CD4-positive, alpha-beta T cell treated with Interleukin-12 subunit alpha and Interleukin-12 subunit beta, for 1 hour (primary cell): ENCODE data around the gene BEND3.
"Not testable (repeated sequence)": the region's sequence is repeated elsewhere in the genome, so short reads cannot be mapped to it uniquely, and the experiment has no call there.

Experiments
- DNase-seq: peaks from one replicate; pipeline ENCODE4 v3.0.0-alpha.2; 2020

Gene BEND3

DNA sequence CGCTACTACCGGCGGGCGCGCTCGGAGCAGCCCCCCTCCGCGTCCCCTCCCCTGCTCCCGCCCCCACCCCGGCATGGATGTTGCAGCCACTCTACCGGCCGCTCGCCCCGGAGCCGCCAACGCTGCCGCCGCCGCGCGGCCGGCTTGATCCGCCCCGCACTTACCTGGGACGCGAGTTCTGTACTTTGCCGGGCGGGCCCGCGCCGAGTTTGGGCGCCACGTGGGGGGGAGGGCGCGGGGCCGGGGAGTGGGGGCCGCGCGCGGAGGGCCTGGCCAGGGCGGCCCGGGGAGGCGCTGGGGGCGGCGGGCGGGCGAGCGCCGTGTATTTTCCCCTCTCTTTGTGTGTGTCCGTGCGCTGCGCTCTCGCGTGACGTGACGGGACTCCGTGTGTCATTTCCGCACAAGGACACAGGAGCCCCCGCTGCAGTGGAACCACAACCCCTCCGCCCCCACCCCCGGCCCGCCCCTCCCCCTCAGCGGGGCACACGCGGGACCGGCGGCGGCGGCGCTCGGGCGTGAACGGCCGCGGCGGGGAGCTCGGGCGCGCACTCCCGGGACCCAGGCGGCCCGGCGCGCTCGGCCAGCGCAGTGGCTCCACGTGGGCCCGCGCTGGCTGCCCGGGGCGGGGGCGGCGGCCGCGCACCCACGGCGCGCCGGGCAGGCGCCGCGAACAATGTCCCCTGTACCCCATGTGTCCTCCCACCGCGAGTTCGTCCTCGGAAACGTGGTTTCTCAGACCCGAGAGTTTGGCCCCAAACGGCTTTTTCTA, at the start of gene BEND3:
TSS of gene BEND3 (minus strand) at position 590 of the 769 bp plus-strand sequence. CDS start 16,230 bp downstream, outside the sequence.
- peak; percentile 60 for DNase-seq

DNA sequence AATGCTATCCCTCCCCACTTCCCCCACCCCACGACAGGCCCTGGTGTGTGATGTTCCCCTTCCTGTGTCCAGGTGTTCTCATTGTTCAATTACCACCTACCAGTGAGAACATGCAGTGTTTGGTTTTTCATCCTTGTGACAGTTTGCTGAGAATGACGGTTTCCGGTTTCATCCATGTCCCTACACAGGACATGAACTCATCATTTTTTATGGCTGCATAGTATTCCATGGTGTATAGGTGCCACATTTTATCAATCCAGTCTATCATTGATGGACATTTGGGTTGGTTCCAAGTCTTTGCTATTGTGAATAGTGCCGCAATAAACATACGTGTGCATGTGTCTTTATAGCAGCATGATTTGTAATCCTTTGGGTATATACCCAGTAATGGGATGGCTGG, 49.0 kb upstream of the BEND3 start:
- DNase-seq = not testable (repeated sequence)

DNA sequence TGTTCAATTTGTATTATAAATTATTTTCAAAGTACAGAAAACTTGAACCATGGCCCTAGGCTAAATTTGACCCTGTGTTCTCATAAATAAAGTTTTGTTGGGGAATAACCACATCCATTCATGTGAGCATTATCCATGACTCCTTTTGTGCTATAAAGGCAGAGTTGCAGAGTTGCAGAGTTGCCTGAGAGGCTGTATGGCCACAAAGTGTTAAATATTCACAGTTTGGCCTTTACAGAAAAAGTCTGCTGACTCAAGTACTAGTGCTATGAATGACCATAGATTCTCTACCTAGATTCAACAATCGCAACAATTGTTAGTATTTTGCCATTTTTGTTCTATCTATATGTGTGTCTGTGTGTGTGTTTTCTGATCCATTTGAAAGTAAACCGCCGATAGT, 46.2 kb upstream of the BEND3 start:
- DNase-seq = no peak

DNA sequence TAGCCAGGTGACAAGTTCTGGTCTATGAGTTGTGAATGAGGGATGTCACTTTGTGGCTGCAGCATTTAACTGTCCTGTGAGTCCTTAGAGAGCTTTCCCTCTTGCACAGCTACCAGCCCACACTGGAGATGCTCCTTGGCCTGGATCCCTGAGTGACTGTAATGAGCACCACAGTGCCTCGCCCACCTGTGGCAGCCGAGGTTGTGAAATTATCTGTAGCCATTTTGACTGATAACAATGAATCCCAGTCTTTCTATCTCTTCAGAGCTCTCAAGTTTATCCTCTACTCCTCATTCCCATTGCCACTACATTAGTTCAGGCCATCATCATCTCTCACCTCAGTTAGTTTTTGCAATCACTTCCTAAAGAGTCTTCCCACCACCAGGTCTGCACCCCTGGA, 41.3 kb upstream of the BEND3 start:
- DNase-seq = no peak

DNA sequence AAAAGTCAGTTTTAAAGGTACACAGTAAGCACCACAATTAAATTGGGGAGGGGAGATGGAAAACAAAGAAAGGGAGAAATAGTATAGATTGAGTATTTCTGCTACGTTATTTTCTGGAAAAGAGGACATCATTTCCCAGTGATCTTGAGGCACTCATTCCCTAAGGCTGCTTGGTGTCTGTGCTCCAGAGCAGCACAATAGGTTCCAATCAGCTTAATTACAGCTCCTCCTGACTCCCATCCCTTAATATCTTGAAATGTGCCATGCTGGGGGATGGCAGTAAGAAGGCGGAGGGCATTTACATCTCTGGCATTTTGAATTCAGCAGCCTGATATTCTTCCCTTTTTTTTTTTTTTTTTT, 39.5 kb upstream of the BEND3 start:
- DNase-seq = no peak

DNA sequence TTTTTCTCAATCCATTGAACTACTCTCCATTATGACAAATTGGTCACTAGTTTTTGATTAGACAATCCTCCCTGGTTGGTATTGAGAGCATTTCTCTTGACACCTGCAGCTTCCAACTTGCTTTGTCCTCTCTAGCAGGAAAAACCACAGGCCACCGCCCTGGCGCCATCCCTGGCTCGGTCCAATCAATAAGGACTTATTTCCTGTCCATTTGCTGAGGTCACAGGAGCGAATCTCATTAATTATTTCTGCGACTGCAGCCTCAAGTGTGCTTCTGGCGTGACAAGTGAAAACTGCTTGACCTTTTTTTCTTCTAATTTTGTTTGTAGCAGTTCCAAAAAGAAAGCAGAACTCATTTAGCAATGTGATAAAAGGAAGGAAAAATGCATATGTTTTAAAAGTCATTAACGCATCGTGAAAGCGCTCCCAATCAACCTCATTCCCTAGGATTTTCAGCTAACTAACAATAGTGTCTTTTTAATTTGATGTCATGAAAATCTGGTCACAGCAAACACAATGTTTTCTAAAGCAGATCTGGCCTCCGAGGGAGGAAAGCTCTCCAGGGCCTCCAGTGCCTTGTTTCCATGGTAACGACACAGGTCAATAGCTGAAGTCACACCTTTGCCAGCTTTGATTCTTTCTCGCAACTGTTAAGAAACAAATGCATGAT, 39.0 kb upstream of the BEND3 start:
- DNase-seq = no peak

DNA sequence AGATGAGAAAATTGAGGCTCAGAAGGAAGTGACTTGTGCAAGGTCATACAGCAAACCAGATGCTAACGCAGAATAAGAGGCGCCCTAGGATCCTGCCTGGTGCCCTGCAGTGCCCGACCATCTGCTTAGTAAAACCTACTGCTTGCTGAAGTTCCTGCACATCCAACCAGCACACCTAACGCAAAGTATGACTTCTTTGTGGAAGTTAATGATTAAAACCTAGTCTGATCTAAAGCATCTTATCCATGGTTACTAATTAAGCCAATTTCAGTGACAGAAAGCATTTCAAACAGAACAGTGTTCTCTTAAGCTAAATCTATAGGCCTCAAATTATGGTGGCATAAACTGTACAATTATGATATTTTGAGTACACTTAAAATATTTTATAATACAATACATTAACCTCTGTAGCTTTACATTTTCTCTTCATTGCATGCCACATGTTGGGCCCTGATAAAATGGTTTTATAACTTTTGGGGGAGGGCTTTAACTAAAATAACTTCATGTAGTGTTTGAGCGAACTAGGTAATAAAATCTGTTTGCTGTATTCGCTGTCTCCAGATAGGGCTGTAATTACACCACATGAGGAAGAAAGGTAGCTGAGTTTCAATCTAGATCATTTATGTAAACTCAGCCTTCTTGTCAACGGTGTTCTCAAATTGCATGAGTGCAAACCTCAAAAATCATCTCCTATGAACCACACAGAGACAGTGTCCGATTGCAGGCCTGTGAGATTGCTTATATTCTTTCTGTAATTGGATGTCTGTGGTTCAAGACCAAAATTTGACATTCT, 37.5 kb upstream of the BEND3 start:
- DNase-seq = no peak

DNA sequence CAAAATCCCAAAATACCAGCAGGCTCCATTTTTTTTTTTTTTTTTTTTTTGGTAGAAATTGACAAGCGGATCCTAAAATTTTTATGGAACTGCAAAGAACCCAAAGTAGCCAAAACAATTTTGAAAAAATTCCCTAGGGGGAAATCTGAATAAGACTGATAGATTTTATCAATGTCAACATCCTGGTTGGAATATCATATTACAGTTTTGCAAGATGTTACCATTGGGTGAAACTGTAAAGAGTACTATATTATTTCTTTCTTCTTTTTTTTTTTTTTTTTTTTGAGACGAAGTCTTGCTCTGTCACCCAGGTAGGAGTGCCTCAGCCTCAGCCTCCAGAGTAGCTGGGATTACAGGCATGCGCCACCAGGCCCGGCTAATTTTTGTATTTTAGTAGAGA, 29.4 kb upstream of the BEND3 start:
- DNase-seq = no peak

DNA sequence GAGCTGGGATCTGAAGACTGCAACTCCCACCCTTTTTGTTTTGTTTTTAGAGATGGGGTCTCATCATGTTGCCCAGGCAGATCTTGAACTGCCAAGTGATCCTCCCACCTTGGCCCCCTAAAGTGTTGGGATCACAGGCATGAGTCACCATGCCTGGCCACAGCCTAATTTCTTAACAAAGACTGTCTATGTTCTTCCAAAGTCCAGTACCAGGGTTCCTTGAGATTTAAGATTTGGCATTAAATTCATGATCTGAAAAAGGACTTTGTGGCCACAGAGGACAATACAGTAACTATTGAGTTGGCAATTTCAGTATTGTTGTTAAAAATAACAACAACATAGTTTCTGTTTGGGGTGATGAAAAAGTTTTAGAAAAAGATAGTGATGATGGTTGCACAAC, 28.7 kb upstream of the BEND3 start:
- no peak for DNase-seq

DNA sequence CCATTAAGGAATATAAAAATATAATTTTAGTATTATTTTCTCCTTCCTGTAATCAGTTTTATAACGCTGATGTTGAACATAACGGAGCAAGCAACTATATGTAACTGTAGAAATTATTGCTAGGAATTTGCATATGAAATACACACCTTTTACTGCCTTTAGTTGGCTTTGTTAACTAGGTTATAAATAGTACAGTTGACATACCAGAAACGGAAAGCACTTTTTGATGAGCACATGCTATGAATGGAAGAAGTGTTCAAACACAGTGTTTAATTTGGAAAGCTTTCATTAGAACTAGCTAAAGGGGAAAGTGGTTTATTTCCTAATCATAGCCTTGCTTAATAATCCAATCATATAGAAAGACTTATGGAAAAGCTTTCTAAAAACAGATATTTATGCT, 25.3 kb upstream of the BEND3 start:
- no peak for DNase-seq

DNA sequence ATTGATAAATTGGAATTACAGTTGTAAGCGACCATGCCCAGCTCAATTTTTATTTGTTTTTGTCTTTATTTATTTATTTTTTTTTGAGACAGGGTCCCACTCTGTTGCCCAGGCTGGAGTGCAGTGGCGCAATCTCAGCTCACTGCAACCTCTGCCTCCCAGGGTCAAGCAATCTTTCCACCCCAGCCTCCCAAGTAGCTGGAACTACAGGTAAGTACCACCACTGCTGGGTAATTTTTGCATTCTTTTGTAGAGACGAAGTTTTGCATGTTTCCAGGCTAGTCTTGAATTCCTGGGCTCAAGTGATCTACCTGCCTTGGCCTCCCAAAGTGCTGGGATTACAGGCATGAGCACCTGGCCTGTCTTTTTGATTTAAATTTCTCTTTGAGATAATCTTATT, 21.0 kb upstream of the BEND3 start:
- DNase-seq = not testable (repeated sequence)

DNA sequence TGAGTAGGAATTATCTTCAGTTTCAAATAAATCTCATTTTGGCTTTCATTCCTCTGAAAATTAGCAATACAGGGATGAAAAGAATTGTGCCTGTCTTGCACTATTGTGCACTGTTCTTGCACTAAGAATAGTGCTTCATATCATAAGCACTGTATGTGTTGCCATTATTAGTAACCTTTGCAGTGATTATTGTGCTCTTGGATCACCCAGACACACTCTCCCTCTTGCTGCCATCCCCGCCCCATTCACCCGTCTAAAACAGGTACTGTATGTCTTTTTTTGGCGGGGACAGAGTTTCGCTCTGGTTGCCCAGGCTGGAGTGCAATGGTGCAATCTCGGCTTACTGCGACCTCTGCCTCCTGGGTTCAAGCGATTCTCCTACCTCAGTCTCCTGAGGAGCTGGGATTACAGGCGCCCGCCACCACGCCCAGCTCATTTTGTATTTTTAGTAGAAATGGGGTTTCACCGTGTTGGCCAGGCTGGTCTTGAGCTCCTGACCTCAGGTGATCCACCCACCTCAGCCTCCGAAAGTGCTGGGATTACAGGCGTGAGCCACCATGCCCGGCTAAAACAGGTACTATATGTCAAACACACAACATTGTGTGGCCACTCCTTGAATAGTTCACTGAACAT, 19.8 kb upstream of the BEND3 start:
- not testable (repeated sequence) for DNase-seq

DNA sequence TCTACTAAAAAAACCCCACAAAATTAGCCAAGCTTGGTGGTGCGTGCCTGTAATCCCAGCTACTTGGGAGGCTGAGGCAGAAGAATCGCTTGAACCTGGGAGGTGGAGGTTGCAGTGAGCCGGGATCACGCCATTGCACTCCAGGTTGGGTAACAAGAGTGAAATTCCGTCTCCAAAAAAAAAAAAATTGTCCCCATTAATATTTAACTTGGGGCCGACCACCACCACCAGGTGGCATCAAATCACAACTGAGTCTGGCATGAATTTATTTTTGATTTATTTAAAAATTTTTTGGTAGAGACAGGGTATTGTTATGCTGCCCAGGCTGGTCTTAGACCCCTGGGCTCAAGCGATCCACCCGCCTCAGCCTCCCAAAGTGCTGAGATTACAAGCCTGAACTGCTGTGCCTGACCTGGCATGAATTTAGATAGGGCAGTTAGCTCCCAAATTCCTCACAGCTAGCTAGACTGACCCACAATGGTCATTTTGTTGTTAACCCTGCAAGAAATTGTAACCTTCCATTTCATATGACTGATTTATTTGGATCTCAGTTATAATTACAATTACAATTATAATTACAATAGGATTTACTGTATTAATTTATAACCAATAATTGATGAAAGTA, 17.1 kb upstream of the BEND3 start:
- DNase-seq = peak; percentile 16

DNA sequence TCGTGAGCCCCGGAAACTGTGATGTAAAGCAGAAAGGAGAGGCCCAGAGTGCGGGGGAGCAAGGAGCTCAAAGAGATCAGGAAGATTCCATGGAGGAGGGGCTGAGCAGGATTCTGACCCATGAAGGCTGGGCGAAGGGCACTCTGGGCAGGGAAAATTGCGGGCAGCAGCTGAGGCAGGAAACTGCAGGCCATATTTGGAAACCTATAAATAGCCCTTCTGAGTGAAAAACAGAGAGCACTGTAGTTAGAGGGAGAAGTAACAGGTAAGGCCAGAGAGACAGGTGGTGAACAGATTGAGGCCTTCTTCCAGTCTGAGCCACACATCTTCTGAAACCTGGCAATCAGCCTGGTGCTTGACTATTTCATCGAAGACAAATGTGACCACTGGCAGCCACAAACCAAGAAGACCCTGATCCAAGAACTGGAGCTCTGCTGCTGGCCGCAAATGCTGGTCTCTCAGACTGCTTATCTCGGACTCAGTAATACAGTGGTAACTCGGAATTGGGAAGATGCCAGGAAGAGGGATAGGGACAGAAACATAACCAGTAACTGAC, 14.1 kb upstream of the BEND3 start:
- no peak for DNase-seq

DNA sequence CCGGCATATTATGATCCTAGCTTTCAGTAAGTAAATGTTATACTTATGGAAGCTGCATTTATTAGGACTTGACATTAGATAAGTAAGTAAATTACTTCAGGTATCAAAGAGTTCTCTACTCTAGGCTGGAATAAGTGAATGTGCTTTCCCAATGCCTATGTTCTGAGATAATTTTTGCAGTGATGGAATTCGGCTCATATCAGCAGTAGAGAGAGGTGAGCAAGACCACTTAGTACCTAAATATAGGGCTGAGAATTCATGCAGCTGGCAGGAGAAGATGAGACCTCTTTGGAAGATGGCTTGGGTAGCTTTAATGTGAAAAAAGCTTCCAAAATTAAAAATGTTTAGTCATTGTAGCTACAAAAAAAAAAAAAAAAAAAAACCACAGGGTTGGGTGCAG, 13.3 kb upstream of the BEND3 start:
- DNase-seq = no peak

DNA sequence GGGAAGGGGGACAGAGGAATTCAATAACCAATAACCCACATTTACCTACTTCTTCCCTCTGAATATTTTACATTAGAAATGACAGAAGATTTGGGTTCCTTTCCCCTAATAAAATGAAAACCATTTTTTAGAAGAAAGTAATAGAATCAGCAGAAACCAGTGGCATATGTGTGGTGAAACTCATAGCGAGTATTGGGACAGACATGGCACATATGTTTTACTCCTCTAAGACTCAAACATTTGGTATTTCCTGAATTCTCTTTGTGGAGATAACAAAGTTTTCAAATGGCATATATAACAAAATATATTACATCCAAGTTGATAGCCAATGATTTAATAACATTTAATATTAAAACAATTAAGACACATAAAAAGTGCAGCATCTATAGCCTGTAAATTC, 12.9 kb upstream of the BEND3 start:
- DNase-seq = no peak

DNA sequence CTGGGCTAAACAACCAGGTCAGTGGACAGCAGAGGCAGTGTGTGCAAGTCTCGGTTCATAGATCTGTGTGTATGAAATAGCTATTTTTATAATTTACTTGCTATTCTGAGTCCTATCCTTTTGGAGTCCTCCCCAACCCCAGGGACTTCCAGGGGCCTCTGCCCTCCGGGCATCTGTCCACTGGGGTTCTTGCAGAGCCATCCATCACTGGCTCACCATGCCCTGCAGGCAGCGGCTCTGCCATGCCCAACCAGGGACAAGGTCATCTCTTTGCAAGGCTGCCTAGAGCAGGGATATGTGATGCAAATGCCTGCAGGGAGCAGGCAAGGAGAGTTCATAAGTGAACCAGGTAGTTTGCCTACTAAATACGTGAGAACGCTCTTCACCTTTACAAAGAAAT, 10.5 kb upstream of the BEND3 start:
- DNase-seq = no peak

DNA sequence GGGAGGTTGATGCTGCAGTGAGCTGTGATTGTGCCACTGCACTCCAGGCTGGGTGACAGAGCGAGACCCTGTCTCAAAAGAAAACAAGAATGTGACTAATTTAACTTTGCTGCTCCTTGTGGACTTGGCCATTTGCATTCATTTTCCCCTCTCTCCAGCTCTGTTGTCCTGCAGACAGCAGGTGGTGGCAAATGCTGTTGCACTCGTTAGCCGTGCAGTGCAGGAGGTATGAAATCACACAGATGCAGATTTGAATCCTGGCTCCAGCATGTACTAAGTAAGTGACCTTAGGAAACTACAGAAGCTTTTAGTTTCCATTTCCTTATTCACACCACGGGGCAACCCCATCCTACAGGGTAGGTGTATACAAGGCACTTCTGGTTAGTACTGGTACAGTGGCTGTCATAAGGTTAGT, 9.6 kb upstream of the BEND3 start:
- no peak for DNase-seq

DNA sequence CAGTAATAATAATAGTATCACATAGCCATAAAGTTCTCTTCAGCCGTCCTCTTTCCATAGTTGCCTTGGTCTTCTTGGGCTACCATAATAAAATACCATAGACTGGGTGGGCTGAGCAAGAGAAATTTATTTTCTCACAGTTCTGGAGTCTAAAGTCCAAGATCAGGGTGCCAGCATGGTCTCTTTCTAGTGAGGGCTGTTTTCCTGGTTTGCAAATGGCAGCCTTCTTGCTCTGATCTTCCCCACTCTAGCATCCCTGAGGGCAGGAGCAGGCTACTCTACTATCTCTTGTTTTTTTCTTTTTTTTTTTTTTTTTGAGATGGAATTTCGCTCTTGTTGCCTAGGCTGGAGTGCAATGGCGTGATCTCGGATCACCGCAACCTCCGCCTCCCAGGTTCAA, 8.2 kb upstream of the BEND3 start:
- DNase-seq = no peak

DNA sequence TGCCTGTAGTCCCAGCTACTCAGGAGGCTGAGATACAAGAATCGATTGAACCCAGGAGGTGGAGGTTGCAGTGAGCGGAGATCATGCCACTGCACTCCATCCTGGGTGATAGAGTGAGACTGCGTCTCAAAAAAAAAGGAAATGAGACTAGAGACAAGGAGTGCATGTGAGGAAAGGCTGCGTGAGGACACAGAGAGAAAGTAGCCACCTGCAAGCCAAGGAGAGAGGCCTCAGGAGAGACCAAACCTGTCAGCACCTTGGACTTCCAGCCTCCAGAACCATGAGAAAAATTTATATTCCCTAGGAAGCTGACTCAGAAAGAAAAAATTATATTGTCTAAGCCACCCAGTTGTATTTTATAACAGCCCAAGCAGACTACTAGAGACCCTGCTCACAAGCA, 7.4 kb upstream of the BEND3 start:
- DNase-seq = no peak

DNA sequence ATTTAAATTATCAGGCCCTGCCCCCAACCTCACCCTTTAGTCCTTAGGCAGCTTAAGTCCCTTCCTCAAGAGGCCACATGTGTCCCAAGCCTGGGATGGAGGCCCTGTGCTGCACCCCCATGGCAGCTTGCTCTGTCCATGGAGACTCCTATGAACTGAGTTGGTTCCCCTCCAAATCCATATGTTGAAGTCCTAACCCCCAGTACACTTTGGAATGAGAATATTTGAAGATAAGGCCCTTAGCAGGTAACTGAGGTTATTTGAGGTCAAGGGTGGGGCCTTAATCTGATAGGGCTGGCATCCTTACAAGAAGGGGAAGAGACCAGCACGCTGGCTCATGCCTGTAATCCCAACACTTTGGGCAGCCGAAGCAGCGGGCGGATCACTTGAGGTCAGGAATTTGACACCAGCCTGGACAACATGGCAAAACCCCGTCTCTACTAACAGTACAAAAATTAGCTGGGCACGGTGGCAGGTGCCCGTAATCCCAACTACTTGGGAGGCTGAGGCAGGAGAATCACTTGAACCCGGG, 6.7 kb upstream of the BEND3 start:
- DNase-seq = no peak

DNA sequence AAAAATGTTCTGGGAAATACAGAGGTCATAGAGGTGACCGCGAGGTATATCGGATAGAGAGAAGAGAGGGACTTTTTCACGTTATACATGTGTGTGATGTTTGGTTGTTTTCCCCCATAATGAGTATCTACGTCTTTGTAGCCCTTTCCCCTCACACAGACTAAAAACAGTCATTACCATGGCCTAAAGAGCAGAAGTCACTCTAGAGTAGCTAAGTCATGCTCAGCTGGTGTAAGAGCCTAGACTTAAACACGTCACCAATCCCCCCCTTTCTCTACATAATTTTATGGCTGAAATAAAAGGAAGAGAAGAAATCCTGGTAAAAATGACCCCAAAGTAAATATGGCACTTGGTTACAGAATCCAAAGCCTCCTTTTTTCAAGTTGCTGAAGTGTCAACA, 6.0 kb upstream of the BEND3 start:
- DNase-seq = no peak
